SKM-1 treated with dmso at 0.1 percent for 144 hours (cell line): ENCODE data around the gene NEDD9.

Experiments used
- DNase-seq: peaks from one replicate; lab custom pipeline; 2025; ENCODE audit not compliant: unreplicated experiment; lab: John Stamatoyannopoulos, UW

The NEDD9 gene

GRCh38 chr6:11236076-11236750 lies 3.7 kb upstream of the NEDD9 start:
- no peak for DNase-seq

- no peak for DNase-seq
These were observed 2.6 kb upstream of the NEDD9 start for GRCh38 chr6:11235062-11235461.

GRCh38 chr6:11233673-11234573 lies 1.5 kb upstream of the NEDD9 start:
- DNase-seq: no peak

GRCh38 chr6:11232770-11233626 lies 530 bp upstream of the NEDD9 start:
- DNase-seq: peak; percentile 46

GRCh38 chr6:11231564-11232192 lies 790 bp downstream of the NEDD9 start:
- no peak for DNase-seq

- DNase-seq: no peak
These were observed 1.4 kb downstream of the NEDD9 start for GRCh38 chr6:11231108-11231463.

- DNase-seq: no peak
These were observed 2.0 kb downstream of the NEDD9 start for GRCh38 chr6:11230158-11231107.

GRCh38 chr6:11229655-11230046 lies 2.8 kb downstream of the NEDD9 start:
- DNase-seq: no peak

DNA sequence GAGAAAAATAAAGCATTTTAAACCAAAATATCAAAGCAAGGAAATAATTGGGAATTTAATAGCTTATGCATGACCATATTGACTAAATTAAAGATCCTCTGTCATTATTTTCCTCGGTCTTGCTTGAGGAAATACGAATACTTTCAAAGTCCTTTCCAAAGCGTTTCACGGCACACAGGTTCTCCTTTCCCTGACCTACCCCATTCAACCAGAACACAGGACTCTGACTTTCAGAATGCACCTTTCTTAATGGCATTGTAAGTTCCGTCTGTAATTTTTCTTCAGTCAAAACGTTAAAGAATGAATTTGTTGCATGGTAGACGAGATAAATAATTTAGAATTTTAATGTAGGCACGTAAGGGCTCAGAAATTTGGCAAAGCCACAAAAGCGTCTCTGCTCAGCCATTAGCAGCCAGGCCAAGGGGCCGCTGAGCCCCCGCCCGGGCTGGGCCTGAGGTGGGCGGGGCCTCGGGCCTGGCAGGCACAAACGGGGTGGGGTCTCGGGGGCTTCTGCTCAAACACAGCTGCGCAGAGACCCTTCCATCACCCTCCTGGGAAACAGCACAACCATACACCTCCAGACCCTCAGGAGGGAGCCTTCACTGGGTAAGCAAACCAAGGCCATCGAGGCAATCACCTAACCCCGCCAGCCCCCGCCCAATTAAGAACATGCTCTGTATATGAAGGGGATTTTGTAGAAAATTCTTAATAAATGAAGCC lies 3.4 kb downstream of the NEDD9 start:
- DNase-seq: no peak

GRCh38 chr6:11227698-11228097 lies 4.8 kb downstream of the NEDD9 start:
- DNase-seq: no peak

DNA sequence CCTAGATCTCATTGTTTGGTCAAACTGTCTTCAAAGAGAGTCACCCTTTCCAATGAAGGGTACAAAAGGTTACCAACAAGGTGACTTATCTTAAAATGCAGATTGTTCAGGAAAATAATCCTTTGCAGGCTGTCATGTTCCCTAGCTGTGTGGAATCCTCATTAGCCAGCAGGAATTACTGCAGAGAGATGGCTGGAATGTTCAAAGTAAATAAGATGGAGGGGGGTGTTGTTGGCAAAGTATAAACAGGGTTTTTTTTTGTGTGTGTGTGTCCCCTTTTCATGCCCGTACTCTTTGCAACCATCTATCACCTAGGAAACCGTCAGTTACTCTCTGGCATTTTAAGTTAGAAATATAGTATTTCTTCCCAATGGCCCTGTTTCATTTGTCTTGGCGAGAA lies 6.5 kb downstream of the NEDD9 start:
- DNase-seq: no peak

GRCh38 chr6:11224966-11225463 lies 7.5 kb downstream of the NEDD9 start:
- no peak for DNase-seq

DNA sequence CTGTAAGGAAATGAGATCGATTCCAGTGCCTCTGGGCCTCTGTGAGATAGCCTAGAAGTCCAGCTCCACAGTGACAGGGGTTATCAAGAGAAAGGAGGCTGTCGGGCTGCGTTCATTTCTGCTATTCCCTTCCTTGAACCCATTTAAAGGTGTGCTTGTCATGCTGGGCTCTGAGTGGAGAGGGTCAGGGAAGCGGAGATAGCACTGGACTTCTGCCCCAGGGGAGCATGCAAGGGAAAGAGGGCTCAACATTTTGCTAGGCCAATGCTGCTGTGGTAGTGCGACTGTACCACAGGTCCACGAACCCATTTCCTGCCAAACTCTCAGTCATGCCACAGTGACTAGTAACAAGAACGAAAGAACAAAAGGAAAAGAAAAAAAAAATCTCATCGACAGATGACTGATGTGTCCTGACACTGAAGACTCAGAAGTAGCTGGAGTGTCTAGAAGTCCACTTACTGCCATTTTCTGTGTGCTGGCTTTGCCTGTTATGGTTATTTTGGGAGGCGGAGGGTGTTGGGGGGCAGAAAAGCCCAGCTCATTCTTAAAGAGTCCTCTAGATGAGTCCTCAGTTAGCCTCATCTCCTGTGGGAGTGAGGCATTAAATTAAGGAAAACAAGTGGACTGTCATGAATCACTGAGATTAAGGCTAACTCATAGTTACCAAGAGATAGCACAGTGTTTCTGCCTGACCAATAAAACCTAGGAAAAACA lies 8.1 kb downstream of the NEDD9 start:
- no peak for DNase-seq

DNA sequence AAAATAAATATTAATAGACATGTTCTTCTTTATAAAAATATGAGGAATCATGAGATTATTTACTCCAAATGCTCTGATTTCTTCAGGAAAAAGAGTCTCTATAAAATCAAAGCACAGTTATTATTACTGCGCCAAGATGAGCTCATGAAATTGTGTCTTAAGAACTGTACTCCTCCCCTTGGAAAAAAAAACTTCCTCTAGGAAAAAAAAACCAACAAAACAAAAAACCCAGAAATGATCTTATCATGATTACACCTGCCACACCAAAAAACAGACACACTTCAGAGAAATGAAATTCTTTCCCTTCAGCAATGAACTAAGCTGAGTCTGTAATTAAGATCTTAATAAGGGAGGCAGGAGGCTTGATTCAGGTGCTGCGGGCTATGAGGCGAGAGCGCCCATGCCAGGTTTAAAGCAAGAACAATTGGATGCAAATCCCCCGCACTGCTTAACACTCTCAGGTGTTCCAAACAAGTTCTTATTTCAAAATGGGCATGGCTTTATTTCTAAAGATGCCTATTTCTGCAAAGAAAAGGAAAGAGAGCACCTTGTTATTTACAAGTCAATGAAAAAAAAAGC lies 9.1 kb downstream of the NEDD9 start:
- no peak for DNase-seq

GRCh38 chr6:11222385-11223277 lies 9.8 kb downstream of the NEDD9 start:
- no peak for DNase-seq

DNA sequence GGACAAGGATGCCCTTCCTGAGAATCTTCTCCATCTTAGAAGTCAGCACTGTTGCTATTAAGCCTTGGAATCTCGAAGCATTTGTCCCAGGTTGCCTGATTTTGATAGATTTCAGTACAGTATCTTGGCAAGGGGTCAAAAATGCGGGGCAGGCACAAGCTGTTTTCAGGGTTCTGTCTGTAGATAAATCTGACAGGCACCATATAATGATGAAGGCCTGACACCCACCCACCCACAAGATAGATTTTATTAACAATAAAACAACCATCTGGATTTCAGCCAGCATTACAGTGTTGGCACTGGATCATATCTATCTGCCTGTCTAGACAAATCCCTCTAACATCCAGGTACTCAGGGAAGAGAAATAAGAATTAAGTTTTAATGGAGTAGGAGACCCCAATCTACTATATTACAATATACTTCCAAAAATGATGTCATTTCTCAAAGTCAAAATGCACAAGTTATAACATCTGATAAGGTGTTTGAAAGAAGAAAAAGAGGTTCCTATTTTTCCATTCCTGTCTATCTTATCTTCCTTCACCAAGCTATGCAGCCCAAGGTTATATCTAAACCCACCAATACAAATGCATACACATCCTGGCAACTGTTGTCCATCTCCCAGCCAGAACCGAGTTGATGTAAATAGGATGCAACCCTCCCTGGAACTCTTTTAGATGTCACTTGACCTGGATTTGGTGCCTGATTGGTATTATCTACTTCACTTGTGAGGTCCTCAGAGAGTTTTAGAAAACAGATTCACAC lies 10.7 kb downstream of the NEDD9 start:
- no peak for DNase-seq
